ENCODE data around the gene MEG3. TPM values are rescaled to one million over a fixed set of nuclear protein-coding genes. Genes with fewer than 3 reads are reported as not detected.

MEG3 gene
- total RNA-seq, 1 donor from 2014 or later, result 46.1 TPM

GRCh38 chr14:100782516-100783320 lies 43.2 kb upstream of the MEG3 start:
- H3K36me3 ChIP-seq (ENCODE audit: control insufficient read depth, insufficient read depth, low read length), result no peaks in the 10 kb centered on the region
- no peak for TF ChIP-seq CTCF (IDR thresholded peaks at IDR 0.05; ENCODE audit: insufficient read depth, low read length, poor library complexity, severe bottlenecking)
- no peak for DNase-seq (ENCODE audit: low read depth)
- H3K27me3 ChIP-seq (ENCODE audit: control insufficient read depth, insufficient read depth, low read length), result peaks cover 24% of the 10 kb centered on the region
- H3K4me3 ChIP-seq (ENCODE audit: low read depth, low read length), result no peak overlapping the region

GRCh38 chr14:100783630-100784370 lies 42.1 kb upstream of the MEG3 start:
- H3K4me3 ChIP-seq (ENCODE audit: low read depth, low read length), result no peak overlapping the region
- H3K36me3 ChIP-seq (ENCODE audit: control insufficient read depth, insufficient read depth, low read length), result no peaks in the 10 kb centered on the region
- no peak for DNase-seq (ENCODE audit: low read depth)
- H3K27me3 ChIP-seq (ENCODE audit: control insufficient read depth, insufficient read depth, low read length), result peaks cover 13% of the 10 kb centered on the region
- TF ChIP-seq CTCF (IDR thresholded peaks at IDR 0.05; ENCODE audit: insufficient read depth, low read length, poor library complexity, severe bottlenecking), result no peak

DNA sequence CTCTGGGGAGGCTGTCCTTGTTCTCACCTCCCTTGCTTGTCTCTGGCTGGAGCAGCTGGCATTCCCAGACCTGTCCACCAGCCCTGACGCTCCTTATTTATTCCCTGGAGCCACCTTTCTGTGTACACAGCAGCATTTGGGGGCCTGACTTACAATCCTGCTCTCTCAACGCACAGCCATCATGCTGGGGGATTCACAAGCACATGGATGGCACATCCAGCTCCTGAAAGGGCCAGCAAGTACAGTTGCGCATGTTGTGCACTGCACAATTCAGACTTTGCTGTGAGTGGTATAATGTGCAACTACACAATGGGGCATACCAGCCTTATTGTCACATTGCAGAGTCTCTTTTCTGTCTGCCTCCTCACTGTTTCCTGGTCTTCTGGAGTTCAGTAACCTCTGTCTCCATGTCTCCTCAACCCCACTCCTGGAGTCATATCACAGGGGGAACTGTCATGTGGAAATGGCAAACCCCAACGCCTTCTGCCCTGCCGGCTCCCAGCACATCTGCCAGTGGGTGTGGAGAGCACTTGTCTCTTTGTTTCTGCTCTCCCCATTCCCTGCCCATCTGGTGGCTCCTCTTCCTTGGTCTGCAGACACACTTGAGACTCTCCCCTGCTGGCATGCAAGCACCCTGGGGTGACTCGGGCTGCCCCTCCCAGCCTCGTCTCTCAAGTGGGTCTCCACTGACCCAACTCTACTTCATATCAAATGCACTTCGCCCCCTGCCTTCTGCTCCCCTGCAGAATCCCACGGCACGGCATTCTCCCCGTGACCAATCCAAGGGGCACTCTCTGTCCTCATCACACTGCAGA lies 41.2 kb upstream of the MEG3 start:
- Histone ChIP-seq H3K27me3 (ENCODE audit: control insufficient read depth, insufficient read depth, low read length) (peaks cover 7% of the 10 kb centered on the region), H3K4me3 (ENCODE audit: low read depth, low read length) (no peak overlapping the region), H3K36me3 (ENCODE audit: control insufficient read depth, insufficient read depth, low read length) (no peaks in the 10 kb centered on the region)
- no peak for TF ChIP-seq CTCF (IDR thresholded peaks at IDR 0.05; ENCODE audit: insufficient read depth, low read length, poor library complexity, severe bottlenecking)
- DNase-seq (ENCODE audit: low read depth), result no peak

DNA sequence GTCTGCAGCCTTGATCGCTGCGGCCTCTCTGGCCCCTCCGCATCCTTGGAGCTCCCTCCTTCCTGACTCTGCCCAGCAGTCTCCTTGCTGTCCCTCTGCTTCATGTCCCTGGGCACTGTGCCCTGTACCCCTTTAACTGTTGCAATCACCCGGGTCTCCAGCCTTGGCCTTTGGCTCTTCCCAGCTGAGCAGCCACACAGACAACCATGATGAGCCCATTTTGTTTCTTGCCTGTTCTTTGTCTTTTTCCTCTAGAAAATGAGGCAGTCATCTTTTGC lies 40.6 kb upstream of the MEG3 start:
- Histone ChIP-seq H3K4me3 (ENCODE audit: low read depth, low read length) (no peak overlapping the region), H3K27me3 (ENCODE audit: control insufficient read depth, insufficient read depth, low read length) (peaks cover 7% of the 10 kb centered on the region), H3K36me3 (ENCODE audit: control insufficient read depth, insufficient read depth, low read length) (no peaks in the 10 kb centered on the region)
- no peak for DNase-seq (ENCODE audit: low read depth)
- no peak for TF ChIP-seq CTCF (IDR thresholded peaks at IDR 0.05; ENCODE audit: insufficient read depth, low read length, poor library complexity, severe bottlenecking)

DNA sequence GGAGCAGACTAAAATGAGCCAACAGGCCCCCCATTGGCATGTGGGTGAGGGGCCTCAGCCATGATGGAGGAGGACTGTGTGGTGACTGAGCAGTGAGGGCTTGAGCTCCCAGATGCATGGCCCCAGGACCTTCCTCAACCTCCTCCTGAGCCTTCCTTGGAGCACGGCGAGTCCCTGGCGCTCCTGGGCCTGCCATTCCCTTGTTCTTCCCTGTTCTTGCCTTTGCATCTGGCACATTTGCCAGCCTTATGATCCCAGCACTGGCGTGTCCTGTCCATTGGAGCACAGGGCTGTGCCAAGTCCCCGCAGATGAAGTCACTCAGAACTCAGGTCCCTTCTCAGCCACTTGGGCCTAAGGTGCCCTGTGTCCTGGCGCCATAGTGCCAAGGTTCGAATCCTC lies 40.3 kb upstream of the MEG3 start:
- no peak overlapping the region for H3K4me3 ChIP-seq (ENCODE audit: low read depth, low read length)
- DNase-seq (ENCODE audit: low read depth), result no peak
- no peaks in the 10 kb centered on the region for H3K36me3 ChIP-seq (ENCODE audit: control insufficient read depth, insufficient read depth, low read length)
- no peak for TF ChIP-seq CTCF (IDR thresholded peaks at IDR 0.05; ENCODE audit: insufficient read depth, low read length, poor library complexity, severe bottlenecking)
- H3K27me3 ChIP-seq (ENCODE audit: control insufficient read depth, insufficient read depth, low read length), result peaks cover 7% of the 10 kb centered on the region
